Endodermal cell (in vitro differentiated cells): ENCODE data around the gene LNPEP. TPM values are rescaled to one million over a fixed set of nuclear protein-coding genes. Genes with fewer than 3 reads are reported as not detected.
A peak's percentile ranks its signal among the peaks of the same experiment; 100 is the strongest.

Source experiments
- DNase-seq: peaks from one replicate; pipeline ENCODE4 v3.0.0-alpha.2; 2017
- H3K27ac ChIP-seq: 2 replicates; pipeline ENCODE4 v1.5.1; 2013; ENCODE audit warnings: mild to moderate bottlenecking, low read depth, low read length, moderate library complexity
- H3K27me3 ChIP-seq: 2 replicates; pipeline ENCODE4 v1.6.1; 2013; ENCODE audit warnings: mild to moderate bottlenecking, low read length, moderate library complexity; ENCODE audit not compliant: insufficient read depth, control insufficient read depth, poor library complexity, severe bottlenecking
- H3K36me3 ChIP-seq: 2 replicates; pipeline ENCODE4 v1.7.0; 2013; ENCODE audit warnings: mild to moderate bottlenecking, low read length, moderate library complexity; ENCODE audit not compliant: control insufficient read depth, insufficient read depth
- H3K4me1 ChIP-seq: one replicate; pipeline ENCODE4 v1.7.0; 2013; ENCODE audit warnings: low read length; ENCODE audit not compliant: control insufficient read depth, insufficient read depth
- H3K4me3 ChIP-seq: 2 replicates; pipeline ENCODE4 v1.5.1; 2013; ENCODE audit warnings: mild to moderate bottlenecking, low read length, moderate library complexity
- H3K9ac ChIP-seq: 2 replicates; pipeline ENCODE4 v1.6.1; 2013; ENCODE audit warnings: mild to moderate bottlenecking, low read length, moderate library complexity; ENCODE audit not compliant: poor library complexity, severe bottlenecking; ENCODE audit errors: extremely low read depth
- H3K9me3 ChIP-seq: 2 replicates; pipeline ENCODE4 v1.6.1; 2013; ENCODE audit warnings: mild to moderate bottlenecking, low read length, moderate library complexity; ENCODE audit not compliant: control insufficient read depth
- H3K27ac Mint-ChIP-seq: 2 replicates; pipeline ENCODE4 v1.8.0; 2020; ENCODE audit warnings: mixed read lengths
- H3K27me3 Mint-ChIP-seq: 2 replicates; pipeline ENCODE4 v1.8.0; 2021; ENCODE audit warnings: mild to moderate bottlenecking, mixed read lengths; ENCODE audit not compliant: insufficient read depth
- H3K36me3 Mint-ChIP-seq: 2 replicates; pipeline ENCODE4 v1.8.0; 2020; ENCODE audit warnings: low read depth, mixed read lengths
- H3K4me1 Mint-ChIP-seq: 2 replicates; pipeline ENCODE4 v1.8.0; 2020; ENCODE audit warnings: mixed read lengths
- H3K4me3 Mint-ChIP-seq: 2 replicates; pipeline ENCODE4 v1.8.0; 2020; ENCODE audit warnings: mild to moderate bottlenecking, moderate library complexity, mixed read lengths
- H3K9me3 Mint-ChIP-seq: 2 replicates; pipeline ENCODE4 v1.8.0; 2020; ENCODE audit warnings: mild to moderate bottlenecking, mixed read lengths
- WGBS, 2 experiments: methylation state at CpG; one replicate each; pipeline versions ENCODE4 v1.1.5 to v1.1.7; 2013; ENCODE audit warnings: missing lambda C conversion rate in 2 of 2, mixed read lengths in 1 of 2; ENCODE audit not compliant: insufficient coverage in 1 of 2, insufficient read length in 1 of 2; 5-methylcytosine and 5-hydroxymethylcytosine counted together
- total RNA-seq, 2 donors: library from RNA; stranded (reverse); fragmentation: NEBNext Ultra II Directional in 1 of 2; extraction: Animal tissue kit (Norgen Biotek cat#: 25700) in 1 of 2; gene quantifications; 2 replicates in 1 of 2; 3 replicates in 1 of 2; pipeline ENCODE4 v1.2.1, GENCODE V29; 2021
- TF ChIP-seq, protein P1 (sequence below): fragments of 200-600 bp; sonication (generic); conservative IDR thresholded peaks from 2 replicates; pipeline ENCODE4 v1.5.0; 2021; ENCODE audit warnings: antibody characterized with exemption, mild to moderate bottlenecking

LNPEP gene
- total RNA-seq, 2 donors from 2014 or later = 11.2 to 12.3 TPM

DNA sequence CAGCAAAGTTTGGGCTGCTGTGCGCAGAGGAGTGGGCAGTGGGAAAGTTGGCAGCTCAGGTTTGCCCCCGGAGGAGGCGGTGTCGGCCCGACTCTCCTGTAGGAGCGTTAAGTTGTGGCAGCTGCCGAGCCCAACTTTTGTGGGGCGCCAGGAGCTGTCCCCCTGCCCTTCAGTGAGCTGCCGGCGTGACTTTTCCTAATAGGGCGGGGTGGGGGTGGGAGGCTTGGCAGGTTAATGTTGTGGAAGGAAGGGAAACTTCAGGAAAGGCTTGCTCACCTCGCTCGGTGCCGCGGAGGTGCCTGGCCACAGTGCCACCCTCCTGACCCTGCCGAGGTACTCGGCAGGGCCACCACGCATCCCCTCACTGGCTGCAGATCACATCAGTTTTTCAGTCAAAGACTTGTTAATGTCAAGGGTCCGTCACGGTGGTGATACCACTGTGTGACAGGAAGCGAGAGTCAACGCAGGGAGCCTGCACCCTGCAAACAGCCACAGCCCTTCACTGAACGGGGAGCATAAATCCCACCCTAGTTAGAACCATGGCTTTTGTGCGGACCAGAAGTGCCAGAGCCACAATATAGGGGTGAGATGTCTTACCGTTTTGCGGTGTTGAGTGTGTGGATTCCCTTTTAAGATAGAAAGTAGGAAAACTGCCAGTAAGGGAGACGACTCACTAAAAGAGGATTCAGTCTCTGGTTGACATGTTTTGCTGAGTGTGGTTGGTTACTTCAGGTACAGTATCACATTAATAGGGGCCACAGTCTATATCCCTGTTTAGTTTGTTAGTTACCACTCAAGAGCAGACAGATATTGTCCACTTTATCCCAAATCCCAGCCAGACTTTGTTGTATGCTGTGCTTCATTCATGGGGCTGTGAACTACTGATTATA lies 796 bp downstream of the LNPEP start:
- Mint-ChIP-seq H3K4me1 (peaks cover 26% of the 10 kb centered on the region), H3K27ac (no peak overlapping the region), H3K27me3 (peaks cover 19% of the 10 kb centered on the region), H3K36me3 (no peaks in the 10 kb centered on the region), H3K4me3 (peak overlapping the region; percentile 91), H3K9me3 (no peaks in the 10 kb centered on the region)
- Histone ChIP-seq H3K27me3 (no peaks in the 10 kb centered on the region), H3K4me3 (peak overlapping the region; percentile 96), H3K9me3 (no peaks in the 10 kb centered on the region), H3K36me3 (no peaks in the 10 kb centered on the region), H3K9ac (no peak overlapping the region), H3K27ac (no peak overlapping the region), H3K4me1 (no peaks in the 10 kb centered on the region)
- TF ChIP-seq, protein P1, sequence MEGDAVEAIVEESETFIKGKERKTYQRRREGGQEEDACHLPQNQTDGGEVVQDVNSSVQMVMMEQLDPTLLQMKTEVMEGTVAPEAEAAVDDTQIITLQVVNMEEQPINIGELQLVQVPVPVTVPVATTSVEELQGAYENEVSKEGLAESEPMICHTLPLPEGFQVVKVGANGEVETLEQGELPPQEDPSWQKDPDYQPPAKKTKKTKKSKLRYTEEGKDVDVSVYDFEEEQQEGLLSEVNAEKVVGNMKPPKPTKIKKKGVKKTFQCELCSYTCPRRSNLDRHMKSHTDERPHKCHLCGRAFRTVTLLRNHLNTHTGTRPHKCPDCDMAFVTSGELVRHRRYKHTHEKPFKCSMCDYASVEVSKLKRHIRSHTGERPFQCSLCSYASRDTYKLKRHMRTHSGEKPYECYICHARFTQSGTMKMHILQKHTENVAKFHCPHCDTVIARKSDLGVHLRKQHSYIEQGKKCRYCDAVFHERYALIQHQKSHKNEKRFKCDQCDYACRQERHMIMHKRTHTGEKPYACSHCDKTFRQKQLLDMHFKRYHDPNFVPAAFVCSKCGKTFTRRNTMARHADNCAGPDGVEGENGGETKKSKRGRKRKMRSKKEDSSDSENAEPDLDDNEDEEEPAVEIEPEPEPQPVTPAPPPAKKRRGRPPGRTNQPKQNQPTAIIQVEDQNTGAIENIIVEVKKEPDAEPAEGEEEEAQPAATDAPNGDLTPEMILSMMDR = peak; percentile 40
- peak; percentile 78 for DNase-seq
- 2 to 3% methylated on average over 15 to 27 of the region's 27 CpGs for WGBS, 2 experiments

DNA sequence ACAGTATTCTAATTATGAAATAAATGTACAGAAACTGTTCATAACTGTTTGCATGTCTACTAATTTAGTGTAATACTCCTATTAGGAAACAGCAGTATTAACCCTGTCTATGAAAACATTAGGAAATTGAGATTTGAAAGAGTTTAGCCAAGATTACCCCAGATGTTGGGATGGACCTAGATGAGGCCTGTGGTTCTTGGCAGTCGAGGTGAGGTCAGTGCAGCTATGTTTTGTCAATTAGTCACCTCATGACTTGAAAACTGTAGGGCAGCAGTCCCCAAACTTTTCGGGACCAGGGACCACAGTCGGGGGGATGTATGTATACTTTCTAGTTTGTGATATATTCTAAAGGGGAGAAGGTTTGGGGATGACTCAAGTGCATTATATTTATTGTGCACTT lies 4.7 kb downstream of the LNPEP start:
- Mint-ChIP-seq H3K36me3 (no peaks in the 10 kb centered on the region), H3K4me1 (peaks cover 13% of the 10 kb centered on the region), H3K4me3 (no peak overlapping the region), H3K27me3 (peaks cover 19% of the 10 kb centered on the region), H3K9me3 (peaks cover 2% of the 10 kb centered on the region), H3K27ac (no peak overlapping the region)
- no peaks in the 10 kb centered on the region for H3K36me3 ChIP-seq
- no peak overlapping the region for H3K27ac ChIP-seq
- DNase-seq = no peak
- peaks cover 3% of the 10 kb centered on the region for H3K9me3 ChIP-seq
- WGBS, 2 experiments = 71 to 92% methylated on average over 1 to 3 of the region's 3 CpGs
- TF ChIP-seq, protein P1 = no peak
- H3K4me3 ChIP-seq = no peak overlapping the region
- no peaks in the 10 kb centered on the region for H3K4me1 ChIP-seq
- H3K27me3 ChIP-seq = no peaks in the 10 kb centered on the region
- no peak overlapping the region for H3K9ac ChIP-seq

DNA sequence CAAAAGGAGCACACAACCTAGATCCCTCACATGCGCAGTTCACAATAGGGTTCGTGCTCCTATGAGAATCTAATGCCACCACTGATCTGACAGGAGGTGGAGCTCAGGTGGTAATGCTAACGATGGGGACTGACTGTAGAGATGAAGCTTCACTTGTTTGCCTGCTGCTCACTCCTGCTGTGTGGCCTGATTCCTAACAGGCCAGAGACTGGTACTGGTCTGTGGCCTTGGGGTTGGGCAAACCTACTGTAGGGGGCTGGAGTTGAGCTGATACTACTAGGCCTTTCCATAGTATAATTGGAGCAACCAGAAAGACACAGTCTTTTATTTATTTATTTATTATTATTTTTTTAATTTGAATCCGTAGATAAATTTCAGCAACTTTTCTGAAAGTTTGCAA lies 5.3 kb downstream of the LNPEP start:
- Mint-ChIP-seq H3K4me3 (no peak overlapping the region), H3K4me1 (peaks cover 13% of the 10 kb centered on the region), H3K9me3 (peaks cover 2% of the 10 kb centered on the region), H3K27me3 (peaks cover 19% of the 10 kb centered on the region), H3K27ac (no peak overlapping the region), H3K36me3 (no peaks in the 10 kb centered on the region)
- H3K36me3 ChIP-seq = no peaks in the 10 kb centered on the region
- 63 to 72% methylated on average over 1 to 4 of the region's 4 CpGs for WGBS, 2 experiments
- DNase-seq = peak; percentile 59
- TF ChIP-seq, protein P1 = no peak
- H3K4me1 ChIP-seq = no peaks in the 10 kb centered on the region
- no peak overlapping the region for H3K9ac ChIP-seq
- no peak overlapping the region for H3K27ac ChIP-seq
- H3K27me3 ChIP-seq = no peaks in the 10 kb centered on the region
- H3K9me3 ChIP-seq = peaks cover 3% of the 10 kb centered on the region
- H3K4me3 ChIP-seq = no peak overlapping the region
